ENCODE measurements around the gene NSMCE4A. TPM values are rescaled to one million over a fixed set of nuclear protein-coding genes. Genes with fewer than 3 reads are reported as not detected.

Gene NSMCE4A
- total RNA-seq, 1 experiment from 2014 or later, result 72.2 TPM

DNA sequence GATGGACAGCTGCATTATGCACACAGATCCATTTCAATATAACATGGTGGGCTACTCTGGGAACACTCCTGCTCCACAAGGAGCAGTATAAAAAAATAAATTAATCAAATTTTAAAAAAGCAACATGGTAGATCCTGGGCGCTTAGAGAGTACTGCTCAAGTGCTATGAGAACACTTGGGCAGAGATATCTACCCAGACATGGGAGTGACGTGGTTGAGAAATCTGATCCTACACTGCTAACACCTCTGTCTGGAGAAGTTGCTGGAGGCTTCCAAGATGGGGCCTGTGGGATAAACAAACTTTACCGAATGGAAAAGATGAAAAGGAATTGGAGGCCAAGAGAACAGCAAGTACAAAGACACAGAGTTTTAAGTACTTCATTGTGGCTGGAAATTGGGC lies 9.0 kb downstream of the NSMCE4A start:
- Histone ChIP-seq H3K9me3 (ENCODE audit: control insufficient read depth, insufficient read depth, low read depth, low read length) (no peaks in the 10 kb centered on the region), H3K4me1 (ENCODE audit: control insufficient read depth, insufficient read depth, low read length) (no peaks in the 10 kb centered on the region), H3K27ac (ENCODE audit: low read length) (no peak overlapping the region), H3K4me3 (ENCODE audit: low read depth in 2 of 2, low read length in 2 of 2) (no peak overlapping the region), H3K27me3 (ENCODE audit: control insufficient read depth, insufficient read depth, low read length) (no peaks in the 10 kb centered on the region), H3K36me3 (ENCODE audit: control insufficient read depth, insufficient read depth, low read length) (peaks cover 13% of the 10 kb centered on the region)
- BruUV-seq (replicated peaks), result no TSS peak
- DNase-seq (ENCODE audit: low read depth, low spot score), result no peak
- in situ Hi-C loops (cut with HindIII; ENCODE audit: low pct_unique_long_range_greater_than_20kb, low sequenced_read_pairs) (no loop called here), intact Hi-C loops (cut with micrococcal nuclease; ENCODE audit: unreplicated experiment) (no loop called here)
- no peak for ATAC-seq
- ChIA-PET CTCF (no interaction called here), POLR2A (no interaction called here)
- TF ChIP-seq CTCF (IDR thresholded peaks at IDR 0.05), result no peak
- TF ChIP-seq TCF7L2 (IDR thresholded peaks at IDR 0.05; ENCODE audit: low read depth, low read length), result no peak
- no peak for TF ChIP-seq SIN3A (IDR thresholded peaks at IDR 0.05; ENCODE audit: borderline replicate concordance, insufficient read depth, low read depth, low read length)
- TF ChIP-seq POLR2AphosphoS5 (IDR thresholded peaks at IDR 0.05; ENCODE audit: low read depth, low read length), result no peak
- TF ChIP-seq, protein P1, sequence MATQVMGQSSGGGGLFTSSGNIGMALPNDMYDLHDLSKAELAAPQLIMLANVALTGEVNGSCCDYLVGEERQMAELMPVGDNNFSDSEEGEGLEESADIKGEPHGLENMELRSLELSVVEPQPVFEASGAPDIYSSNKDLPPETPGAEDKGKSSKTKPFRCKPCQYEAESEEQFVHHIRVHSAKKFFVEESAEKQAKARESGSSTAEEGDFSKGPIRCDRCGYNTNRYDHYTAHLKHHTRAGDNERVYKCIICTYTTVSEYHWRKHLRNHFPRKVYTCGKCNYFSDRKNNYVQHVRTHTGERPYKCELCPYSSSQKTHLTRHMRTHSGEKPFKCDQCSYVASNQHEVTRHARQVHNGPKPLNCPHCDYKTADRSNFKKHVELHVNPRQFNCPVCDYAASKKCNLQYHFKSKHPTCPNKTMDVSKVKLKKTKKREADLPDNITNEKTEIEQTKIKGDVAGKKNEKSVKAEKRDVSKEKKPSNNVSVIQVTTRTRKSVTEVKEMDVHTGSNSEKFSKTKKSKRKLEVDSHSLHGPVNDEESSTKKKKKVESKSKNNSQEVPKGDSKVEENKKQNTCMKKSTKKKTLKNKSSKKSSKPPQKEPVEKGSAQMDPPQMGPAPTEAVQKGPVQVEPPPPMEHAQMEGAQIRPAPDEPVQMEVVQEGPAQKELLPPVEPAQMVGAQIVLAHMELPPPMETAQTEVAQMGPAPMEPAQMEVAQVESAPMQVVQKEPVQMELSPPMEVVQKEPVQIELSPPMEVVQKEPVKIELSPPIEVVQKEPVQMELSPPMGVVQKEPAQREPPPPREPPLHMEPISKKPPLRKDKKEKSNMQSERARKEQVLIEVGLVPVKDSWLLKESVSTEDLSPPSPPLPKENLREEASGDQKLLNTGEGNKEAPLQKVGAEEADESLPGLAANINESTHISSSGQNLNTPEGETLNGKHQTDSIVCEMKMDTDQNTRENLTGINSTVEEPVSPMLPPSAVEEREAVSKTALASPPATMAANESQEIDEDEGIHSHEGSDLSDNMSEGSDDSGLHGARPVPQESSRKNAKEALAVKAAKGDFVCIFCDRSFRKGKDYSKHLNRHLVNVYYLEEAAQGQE (IDR thresholded peaks at IDR 0.05; ENCODE audit: insufficient read depth in 1 of 2, low read depth in 2 of 2, low read length in 1 of 2), result no peak

GRCh38 chr10:121961456-121961855 lies 13.6 kb downstream of the NSMCE4A start:
- no peaks in the 10 kb centered on the region for H3K9me3 ChIP-seq (ENCODE audit: control insufficient read depth, insufficient read depth, low read depth, low read length)
- in situ Hi-C loops (cut with HindIII; ENCODE audit: low pct_unique_long_range_greater_than_20kb, low sequenced_read_pairs), result no loop called here
- no peak overlapping the region for H3K4me3 ChIP-seq (ENCODE audit: low read depth in 2 of 2, low read length in 2 of 2)
- no peak for ATAC-seq
- no peaks in the 10 kb centered on the region for H3K4me1 ChIP-seq (ENCODE audit: control insufficient read depth, insufficient read depth, low read length)
- ChIA-PET CTCF (interaction anchor here (0.7 kb wide), 1 partner anchor 10 kb away, joined by 4 read pairs; no protein-coding TSS in a partner anchor), POLR2A (interaction anchor here (0.7 kb wide), 1 partner anchor 10 kb away, joined by 11 read pairs; no protein-coding TSS in a partner anchor)
- intact Hi-C loops (cut with micrococcal nuclease; ENCODE audit: unreplicated experiment), result no loop called here
- no peak overlapping the region for H3K27ac ChIP-seq (ENCODE audit: low read length)
- DNase-seq (ENCODE audit: low read depth, low spot score), result no peak
- H3K36me3 ChIP-seq (ENCODE audit: control insufficient read depth, insufficient read depth, low read length), result peaks cover 15% of the 10 kb centered on the region
- no peak for TF ChIP-seq SIN3A (IDR thresholded peaks at IDR 0.05; ENCODE audit: borderline replicate concordance, insufficient read depth, low read depth, low read length)
- TF ChIP-seq CTCF (IDR thresholded peaks at IDR 0.05), result no peak
- TF ChIP-seq TCF7L2 (IDR thresholded peaks at IDR 0.05; ENCODE audit: low read depth, low read length), result no peak
- TF ChIP-seq, protein P1 (IDR thresholded peaks at IDR 0.05; ENCODE audit: insufficient read depth in 1 of 2, low read depth in 2 of 2, low read length in 1 of 2), result no peak
- TF ChIP-seq POLR2AphosphoS5 (IDR thresholded peaks at IDR 0.05; ENCODE audit: low read depth, low read length), result no peak
- BruUV-seq (replicated peaks), result no TSS peak
- no peaks in the 10 kb centered on the region for H3K27me3 ChIP-seq (ENCODE audit: control insufficient read depth, insufficient read depth, low read length)
